ENCODE measurements around the gene BBS1.
A peak's percentile ranks its signal among the peaks of the same experiment; 100 is the strongest.
"Not testable (repeated sequence)": the region's sequence is repeated elsewhere in the genome, so short reads cannot be mapped to it uniquely, and the experiment has no call there.

BBS1 gene

DNA sequence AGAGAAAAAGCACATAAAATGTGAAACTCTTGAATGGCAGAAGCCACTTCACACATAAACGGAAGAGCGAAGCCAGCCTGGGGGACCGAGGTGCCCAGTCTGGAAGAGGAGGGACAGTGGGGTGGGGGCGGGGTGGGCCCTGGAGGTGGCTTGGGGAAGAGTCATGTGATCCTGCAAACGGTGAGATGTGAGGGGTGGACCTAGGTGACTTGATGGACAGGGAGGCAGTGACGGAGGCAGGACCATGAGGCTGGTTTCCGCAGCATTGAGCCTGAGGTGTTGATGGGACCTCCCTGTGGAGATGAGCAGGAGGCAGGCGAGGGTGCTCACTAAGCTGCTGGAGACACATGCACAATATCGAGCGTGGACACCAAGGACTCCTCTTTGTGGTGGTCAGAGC is 18.6 kb downstream of the BBS1 start:
- no peak for DNase-seq

DNA sequence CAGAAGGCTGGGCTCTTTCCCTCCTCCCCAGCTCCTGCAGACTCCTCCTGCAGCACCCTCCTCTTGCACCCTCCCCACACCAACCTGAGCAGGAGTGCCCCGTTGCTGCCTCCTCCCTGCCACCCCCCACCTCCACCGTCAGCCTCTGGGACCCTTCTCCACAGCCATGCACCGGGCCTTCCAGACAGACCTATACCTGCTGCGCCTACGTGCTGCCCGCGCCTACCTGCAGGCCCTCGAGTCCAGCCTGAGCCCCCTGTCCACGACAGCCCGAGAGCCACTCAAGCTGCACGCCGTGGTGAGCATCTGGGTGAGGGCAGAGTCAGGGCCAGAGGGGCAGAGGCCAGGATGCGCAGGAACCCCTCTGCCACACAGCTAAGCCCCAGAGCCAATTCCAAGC is 19.2 kb downstream of the BBS1 start:
- no peak for DNase-seq

DNA sequence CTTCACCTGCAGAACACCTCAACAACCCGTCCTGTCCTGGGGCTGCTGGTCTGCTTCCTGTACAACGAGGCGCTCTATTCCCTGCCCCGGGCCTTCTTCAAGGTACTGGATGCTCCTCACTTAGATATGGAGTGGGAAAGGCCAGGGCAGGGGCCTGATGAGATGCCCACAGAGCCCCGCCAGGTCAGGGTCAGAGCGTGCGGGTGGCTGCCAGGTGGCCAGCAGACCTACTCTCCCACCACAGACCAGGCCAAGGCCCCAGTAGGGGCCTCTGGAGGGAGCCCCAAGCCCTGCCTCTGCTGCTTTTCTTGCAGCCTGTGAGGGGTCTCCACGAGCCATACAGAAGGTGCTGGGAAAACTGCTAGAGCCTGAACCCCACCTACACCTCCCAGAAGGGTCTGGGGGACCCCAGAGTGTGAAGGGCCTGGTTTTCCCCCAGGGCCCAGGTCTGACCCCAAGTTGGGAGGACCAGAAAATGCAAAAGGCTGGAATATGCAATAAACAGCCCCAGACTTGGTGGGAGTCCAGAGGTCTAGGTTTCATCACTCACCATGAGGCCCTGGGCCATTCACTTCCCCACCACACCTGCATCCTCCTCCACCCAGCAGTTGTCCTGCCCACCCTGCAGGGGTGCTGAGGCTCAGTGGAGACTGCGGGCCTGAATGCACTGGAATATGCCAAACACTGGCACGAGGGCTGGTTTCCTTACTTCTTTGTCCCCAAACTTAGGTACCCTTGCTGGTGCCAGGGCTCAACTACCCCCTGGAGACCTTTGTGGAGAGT is 20.7 kb downstream of the BBS1 start:
- DNase-seq: no peak

- no peak for DNase-seq
These were observed 21.4 kb downstream of the BBS1 start for GRCh38 chr11:66531841-66532240.

GRCh38 chr11:66532784-66533183 is 22.3 kb downstream of the BBS1 start:
- DNase-seq: no peak

GRCh38 chr11:66539170-66539869 is 28.9 kb downstream of the BBS1 start:
- no peak for DNase-seq

GRCh38 chr11:66539870-66540213 is 29.4 kb downstream of the BBS1 start:
- DNase-seq: no peak

DNA sequence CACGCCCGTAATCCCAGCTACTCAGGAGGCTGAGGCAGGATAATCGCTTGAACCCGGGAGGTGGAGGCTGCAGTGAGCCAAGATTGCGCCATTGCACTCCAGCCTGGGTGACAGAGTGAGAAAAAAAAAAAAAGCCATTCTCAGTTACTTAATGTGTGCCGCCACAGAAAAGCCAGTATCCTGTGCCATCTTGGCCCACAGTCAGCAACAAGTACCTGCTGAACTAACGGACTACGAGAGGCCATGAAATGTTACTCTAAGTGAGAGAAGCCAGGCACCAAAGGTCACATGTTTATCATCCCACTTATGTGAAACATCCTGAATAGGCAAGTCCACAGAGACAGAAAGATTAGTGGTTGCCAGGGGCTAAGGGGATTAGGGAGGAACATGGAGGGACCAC is 30.2 kb downstream of the BBS1 start:
- DNase-seq: not testable (repeated sequence)

- no peak for DNase-seq
These were observed 31.5 kb downstream of the BBS1 start for GRCh38 chr11:66541892-66542291.

DNA sequence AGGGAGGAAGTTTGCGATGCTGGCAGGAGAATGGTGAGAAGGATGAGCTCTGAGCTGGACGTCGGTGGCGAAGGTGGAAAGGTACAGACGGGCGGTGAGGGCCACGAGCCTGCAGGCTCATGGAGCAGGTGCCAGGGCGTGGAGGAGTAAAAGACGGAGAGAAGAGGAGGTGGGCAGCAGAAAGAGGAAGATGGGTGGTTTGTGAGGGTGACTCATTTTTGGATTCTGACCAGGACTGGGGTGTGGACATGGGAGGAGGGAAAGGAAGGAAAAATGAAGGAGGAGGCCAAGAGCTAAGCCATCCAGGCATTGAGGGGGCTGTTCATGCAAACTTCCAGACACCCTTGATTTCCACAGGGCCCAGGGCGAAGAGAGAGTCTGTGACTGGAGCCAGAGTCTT is 31.9 kb downstream of the BBS1 start:
- DNase-seq: no peak

- peak; percentile 39 to 56 for DNase-seq
These were observed 33.0 kb downstream of the BBS1 start for GRCh38 chr11:66543263-66544107.

DNA sequence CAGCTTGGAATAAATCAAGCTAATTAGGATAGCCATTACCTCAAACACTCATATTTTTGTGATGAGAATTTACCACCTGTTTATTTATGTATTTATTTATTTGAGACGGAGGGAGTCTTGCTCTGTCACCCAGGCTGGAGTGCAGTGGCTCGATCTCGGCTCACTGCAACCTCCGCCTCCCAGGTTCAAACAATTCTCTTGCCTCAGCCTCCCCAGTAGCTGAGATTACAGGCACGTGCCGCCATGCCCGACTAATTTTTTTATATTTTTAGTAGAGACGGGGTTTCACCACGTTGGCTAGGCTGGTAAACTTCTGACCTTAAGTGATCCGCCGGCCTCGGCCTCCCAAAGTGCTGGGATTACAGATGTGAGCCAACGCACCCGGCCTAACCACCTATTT is 34.5 kb downstream of the BBS1 start:
- not testable (repeated sequence) for DNase-seq

GRCh38 chr11:66545701-66546367 is 35.4 kb downstream of the BBS1 start, which contains the start of gene ZDHHC24:
Gene ZDHHC24, minus strand, starts transcription at chr11:66546048. Its CDS starts 45 bp downstream, at chr11:66546003.
- peak; percentile 90 to 96 for DNase-seq

- DNase-seq: peak in 1 of 2 donors; percentile 23
These were observed 36.0 kb downstream of the BBS1 start, which contains the start of gene ACTN3 for GRCh38 chr11:66546368-66546965. Gene ACTN3, plus strand, starts transcription at chr11:66546903. Its CDS starts 35 bp downstream, at chr11:66546938.

DNA sequence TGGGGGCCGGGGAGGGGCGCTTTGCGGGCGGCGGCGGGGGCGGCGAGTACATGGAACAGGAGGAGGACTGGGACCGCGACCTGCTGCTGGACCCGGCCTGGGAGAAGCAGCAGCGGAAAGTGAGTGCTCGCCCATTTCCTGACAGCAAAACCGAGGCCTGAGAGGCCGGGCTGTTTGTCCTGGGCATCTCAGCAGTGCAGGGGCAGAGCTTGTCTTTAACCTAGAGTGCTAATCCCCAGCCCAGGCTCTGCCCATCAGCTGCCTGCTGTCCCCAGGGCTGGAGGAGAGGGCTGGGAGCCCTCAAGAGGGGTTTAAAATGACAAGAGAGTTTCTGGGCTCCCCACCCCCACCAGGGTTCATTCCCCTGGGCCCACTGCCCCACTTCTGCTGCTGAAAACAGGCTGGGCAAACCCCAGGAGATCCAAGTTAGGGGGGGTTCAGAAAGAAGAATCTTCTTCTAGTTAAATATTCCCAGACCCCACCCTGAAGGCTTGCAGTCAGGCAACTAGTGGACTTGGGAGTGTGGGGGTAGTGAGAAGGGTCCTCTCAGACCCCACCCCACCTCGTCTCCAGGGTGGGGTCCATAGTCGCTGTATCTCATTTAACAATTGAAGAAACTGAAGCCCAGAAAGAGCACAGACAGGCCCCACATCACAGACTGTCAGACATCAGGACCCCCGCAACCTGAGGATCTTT is 36.7 kb downstream of the BBS1 start:
- no peak for DNase-seq

GRCh38 chr11:66547662-66548009 is 37.2 kb downstream of the BBS1 start:
- no peak for DNase-seq

DNA sequence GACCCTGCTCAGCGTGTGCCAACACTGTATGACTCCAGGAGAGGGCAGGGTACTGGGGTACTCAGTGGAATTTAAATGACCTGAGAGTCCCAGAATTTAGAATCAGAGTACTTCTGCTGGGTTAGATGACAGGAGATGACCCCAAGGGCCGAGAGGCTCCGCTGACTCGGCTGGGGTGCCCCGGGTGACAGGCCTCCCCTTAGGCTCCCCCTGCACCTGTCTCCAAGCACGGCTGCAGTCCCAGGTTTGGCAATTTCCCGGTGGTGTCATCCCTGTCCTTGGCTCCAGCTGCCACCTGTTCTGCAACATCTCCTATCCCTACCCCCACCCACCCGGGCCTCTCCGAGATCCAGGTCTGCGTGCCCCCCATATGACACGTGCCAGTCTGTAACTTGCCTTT is 37.6 kb downstream of the BBS1 start:
- no peak for DNase-seq

- no peak for DNase-seq
These were observed 38.6 kb downstream of the BBS1 start for GRCh38 chr11:66548774-66549630.

DNA sequence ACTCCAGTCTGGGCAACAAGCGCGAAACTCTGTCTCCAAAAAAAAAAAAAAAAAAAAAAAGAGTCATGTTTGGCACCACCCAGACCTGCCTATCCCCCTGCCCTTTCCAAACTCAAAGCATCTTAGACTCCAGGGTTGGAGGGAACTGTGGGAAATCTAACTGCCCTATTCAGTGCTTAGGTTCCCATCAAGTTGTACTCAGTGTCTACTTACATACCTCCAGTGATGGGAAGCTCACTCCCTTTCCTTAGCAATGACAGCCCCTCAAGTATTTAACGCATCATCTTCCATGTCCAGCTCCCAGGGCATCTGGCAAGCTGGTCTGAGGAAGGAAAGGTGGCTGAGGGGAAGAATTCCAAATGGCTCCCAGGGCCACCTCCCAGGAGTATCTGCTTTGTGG is 39.3 kb downstream of the BBS1 start:
- no peak for DNase-seq

GRCh38 chr11:66550887-66551286 is 40.5 kb downstream of the BBS1 start:
- DNase-seq: no peak

DNA sequence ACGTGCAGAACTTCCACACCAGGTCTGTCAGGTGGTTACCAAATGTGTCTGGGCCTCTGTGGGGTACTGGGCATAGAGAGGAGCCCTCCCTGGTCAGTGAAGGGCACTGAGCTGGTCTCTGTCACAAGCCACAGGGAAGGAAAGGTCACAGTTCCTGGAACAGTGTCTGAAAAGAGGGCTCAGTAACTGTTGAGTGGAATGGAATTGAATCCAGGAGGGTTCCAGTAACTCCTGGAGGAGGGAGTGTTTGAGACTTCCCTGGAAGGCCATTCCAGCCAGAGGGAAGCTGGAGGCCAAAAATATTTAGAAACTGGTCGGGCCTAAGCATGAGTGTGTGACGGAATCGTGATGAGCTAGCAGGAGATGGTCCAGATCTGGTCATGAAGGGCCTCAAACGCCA is 44.2 kb downstream of the BBS1 start:
- no peak for DNase-seq

All from stimulated activated CD4-positive, alpha-beta T cell treated with anti-CD3 and anti-CD28 coated beads, Interleukin-2, amount 100 ng/mL, for 24 hours (primary cell).